K562 (cell line): ENCODE data around the gene EOMES. TPM values are rescaled to one million over a fixed set of nuclear protein-coding genes. Genes with fewer than 3 reads are reported as not detected.

Experiments
- ATAC-seq: fragments of 200-7000 bp; cut with Tn5 transposase; 3 replicates; pipeline ENCODE4 v1.9.1; 2020; ENCODE audit warnings: moderate library complexity
- BruUV-seq: library from RNA; stranded (reverse); fragments of 400-500 nt; replicated peaks from 2 replicates; lab custom pipeline; 2021; lab: Mats Ljungman, UMichigan
- CTCF ChIA-PET: fragments of 300-600 bp; formaldehyde crosslinking; extraction: SDS; loops from one replicate; lab custom pipeline; 2021; ENCODE audit warnings: low intra/inter-chr PET ratio; lab: Yijun Ruan, JAX
- POLR2A ChIA-PET: fragments of 300-600, 350-650 bp; sonication (Branson Sonifier 250); formaldehyde crosslinking; extraction: SDS; loops from one replicate; lab custom pipeline; 2021; ENCODE audit warnings: antibody characterized with exemption, inconsistent platforms; lab: Yijun Ruan, JAX
- DNase-seq, 4 experiments: peaks; one replicate each; pipeline versions ENCODE4 v3.0.0 to v3.0.0-alpha.2; 2011 to 2018; ENCODE audit warnings: low spot score in 3 of 4, mixed read lengths in 3 of 4; ENCODE audit errors: extremely low read depth in 1 of 4
- FAIRE-seq: peaks from 2 replicates; lab custom pipeline; 2011; peaks lifted over from hg19 to GRCh38; lab: Jason Lieb, UNC
- H2AFZ ChIP-seq: 2 replicates; pipeline ENCODE4 v1.6.0; 2011; ENCODE audit warnings: low read depth, low read length, control low read depth, inconsistent platforms
- H3K27ac ChIP-seq: fragments of 200-600 bp; 3 replicates; pipeline ENCODE4 v1.8.0; 2011; ENCODE audit warnings: low read depth, mild to moderate bottlenecking, control low read depth, inconsistent platforms, low read length, moderate library complexity, mixed read lengths; ENCODE audit errors: extremely low read depth
- H3K27me3 ChIP-seq, 2 experiments: fragments of 300-600 bp in 1 of 2; 2 replicates in 1 of 2; 3 replicates in 1 of 2; pipeline versions ENCODE4 v1.6.0 to v1.8.0; 2011; ENCODE audit warnings: inconsistent platforms in 2 of 2, low read length in 2 of 2, mild to moderate bottlenecking in 1 of 2, mixed read lengths in 1 of 2, moderate library complexity in 1 of 2; ENCODE audit not compliant: control insufficient read depth in 2 of 2, insufficient read depth in 2 of 2
- H3K36me3 ChIP-seq: fragments of 300-600 bp; 3 replicates; pipeline ENCODE4 v1.8.0; 2011; ENCODE audit warnings: mild to moderate bottlenecking, low read length, inconsistent platforms; ENCODE audit not compliant: control insufficient read depth, insufficient read depth
- H3K4me1 ChIP-seq, 2 experiments: fragments of 200-600 bp in 1 of 2; replicated peaks in 1 of 2; 2 replicates in 1 of 2; 3 replicates in 1 of 2; pipeline versions ENCODE4 v1.5.1 to v1.8.0; 2011; ENCODE audit warnings: inconsistent platforms in 2 of 2, low read length in 2 of 2, mild to moderate bottlenecking in 1 of 2, mixed read lengths in 1 of 2, moderate library complexity in 1 of 2; ENCODE audit not compliant: control insufficient read depth in 2 of 2, insufficient read depth in 2 of 2
- H3K4me2 ChIP-seq: 2 replicates; pipeline ENCODE4 v1.6.1; 2011; ENCODE audit warnings: low read length, control low read depth, inconsistent platforms, mixed read lengths; ENCODE audit not compliant: insufficient read depth
- H3K4me3 ChIP-seq: fragments of 200-600 bp; sonication (generic), shearing (Covaris generic); 2 replicates; pipeline ENCODE4 v1.5.1; 2016; ENCODE audit warnings: control low read depth, inconsistent platforms
- H3K79me2 ChIP-seq: fragments of 200-600 bp; 3 replicates; pipeline ENCODE4 v1.8.0; 2011; ENCODE audit warnings: low read length, inconsistent platforms; ENCODE audit not compliant: control insufficient read depth, insufficient read depth
- H3K9ac ChIP-seq, 2 experiments: 2 replicates each; pipeline versions ENCODE4 v1.6.0 to v1.6.1; 2011; ENCODE audit warnings: low read depth in 2 of 2, low read length in 2 of 2, control low read depth in 1 of 2, inconsistent platforms in 1 of 2, mild to moderate bottlenecking in 1 of 2, mixed read lengths in 1 of 2; ENCODE audit not compliant: insufficient read depth in 1 of 2
- H3K9me1 ChIP-seq: one replicate; pipeline ENCODE4 v1.6.0; 2011; ENCODE audit warnings: inconsistent platforms, mild to moderate bottlenecking, low read length, moderate library complexity; ENCODE audit not compliant: control insufficient read depth, insufficient read depth
- H3K9me3 ChIP-seq: replicated peaks from 2 replicates; pipeline ENCODE4 v1.5.1; 2011; ENCODE audit warnings: low read depth, low read length, inconsistent platforms; ENCODE audit not compliant: control insufficient read depth, insufficient read depth
- H4K20me1 ChIP-seq: replicated peaks from 2 replicates; pipeline ENCODE4 v1.6.1; 2011; ENCODE audit warnings: low read length, inconsistent platforms, mixed read lengths; ENCODE audit not compliant: control insufficient read depth, insufficient read depth
- CREB1 ChIP-seq, 2 experiments: sonication (generic) in 1 of 2; formaldehyde crosslinking in 1 of 2; IDR thresholded peaks; 2 replicates each; pipeline versions ENCODE4 v1.6.1 to v1.8.0; 2012 to 2022; ENCODE audit warnings: inconsistent platforms in 1 of 2, mild to moderate bottlenecking in 1 of 2, missing genetic modification reagents in 1 of 2, moderate library complexity in 1 of 2
- EP400 ChIP-seq: fragments of 450-650 bp; IDR thresholded peaks from 2 replicates; pipeline ENCODE4 v1.6.1; 2017; ENCODE audit warnings: antibody characterized with exemption, mild to moderate bottlenecking, moderate library complexity
- FOS ChIP-seq: IDR thresholded peaks from 3 replicates; pipeline ENCODE4 v1.6.1; 2011; ENCODE audit not compliant: insufficient read length; ENCODE audit errors: extremely low read depth
- HDAC1 ChIP-seq, 2 experiments: fragments of 450-650 bp; IDR thresholded peaks; 2 replicates each; pipeline ENCODE4 v1.6.1; 2016 to 2017; ENCODE audit warnings: inconsistent platforms in 1 of 2, mild to moderate bottlenecking in 1 of 2, moderate library complexity in 1 of 2
- HES1 ChIP-seq: fragments of 450-650 bp; IDR thresholded peaks from 2 replicates; pipeline ENCODE4 v1.6.1; 2016; ENCODE audit warnings: low read depth, mild to moderate bottlenecking, moderate library complexity
- HIVEP1 ChIP-seq: fragments of 250-450 bp; sonication (Bioruptor Pico); IDR thresholded peaks from 2 replicates; pipeline ENCODE4 v1.4.0; 2020; ENCODE audit warnings: mild to moderate bottlenecking
- PKNOX1 ChIP-seq: fragments of 450-650 bp; IDR thresholded peaks from 2 replicates; pipeline ENCODE4 v1.6.1; 2016
- POLR2B ChIP-seq: fragments of 450-650 bp; IDR thresholded peaks from 2 replicates; pipeline ENCODE4 v1.6.1; 2018; ENCODE audit warnings: low read depth; ENCODE audit not compliant: partially characterized antibody
- SRSF7 ChIP-seq: fragments of 200-400 bp; formaldehyde crosslinking; optimal IDR thresholded peaks from 2 replicates; pipeline ENCODE3; 2017; ENCODE audit warnings: mild to moderate bottlenecking, low read depth, low read length
- YBX1 ChIP-seq: fragments of 450-650 bp; IDR thresholded peaks from 2 replicates; pipeline ENCODE4 v1.7.1; 2016; ENCODE audit warnings: mild to moderate bottlenecking
- ZBTB34 ChIP-seq: fragments of 250-450 bp; sonication (Bioruptor Pico); IDR thresholded peaks from 2 replicates; pipeline ENCODE4 v1.8.0; 2021; ENCODE audit warnings: mild to moderate bottlenecking, moderate library complexity
- ZC3H11A ChIP-seq: IDR thresholded peaks from 2 replicates; pipeline ENCODE4 v1.6.1; 2012; ENCODE audit warnings: low read depth, low read length, improper control_type of control experiment
- ZFP36 ChIP-seq: fragments of 150-350 bp; IDR thresholded peaks from 2 replicates; pipeline ENCODE4 v1.6.1; 2018; ENCODE audit warnings: low read length, low read depth; ENCODE audit not compliant: partially characterized antibody
- ZNF384 ChIP-seq: IDR thresholded peaks from 2 replicates; pipeline ENCODE4 v1.6.1; 2012; ENCODE audit warnings: low read depth, low read length, improper control_type of control experiment
- ZNF445 ChIP-seq: fragments of 250-450 bp; sonication (Bioruptor Pico); IDR thresholded peaks from 2 replicates; pipeline ENCODE4 v1.4.0; 2020; ENCODE audit warnings: low read depth, mild to moderate bottlenecking, moderate library complexity
- ZNF740 ChIP-seq, 3 experiments: fragments of 200-800 bp in 1 of 3; sonication (Bioruptor generic) in 1 of 3; sonication (generic) in 1 of 3; formaldehyde crosslinking in 1 of 3; IDR thresholded peaks; 2 replicates each; pipeline versions ENCODE4 v1.6.1 to v1.8.0; 2016 to 2022; ENCODE audit warnings: mild to moderate bottlenecking in 2 of 3, missing compliant biosample characterization in 2 of 3, missing genetic modification characterization in 2 of 3, missing genetic modification reagents in 1 of 3
- WGBS: fragments of 100-300 bp; shearing (Covaris generic); methylation state at CpG from one replicate; pipeline ENCODE4 v1.1.6; 2016; ENCODE audit warnings: low coverage, mixed read lengths; ENCODE audit not compliant: insufficient coverage; ENCODE audit errors: missing lambda C conversion rate; 5-methylcytosine and 5-hydroxymethylcytosine counted together
- in situ Hi-C: fragments of 300-500 bp; cut with MboI; formaldehyde crosslinking; loops from 4 replicates; pipeline ENCODE4 v1.15.0; 2018; ENCODE audit warnings: inconsistent platforms, mixed read lengths
- intact Hi-C: fragments of 100-400 bp; cut with micrococcal nuclease; formaldehyde crosslinking; loops from 2 replicates; pipeline ENCODE4 v1.14.2; 2022
- polyA plus RNA-seq, 8 experiments: library from polyadenylated mRNA; depleted of rRNA in 4 of 8; stranded (reverse) in 5 of 8; unstranded in 3 of 8; fragments of >200 nt; fragmentation: Nextera tagmentation in 2 of 8; fragmentation: Illumina TruSeq in 1 of 8; extraction: Ambion mirVana in 2 of 8; extraction: Trizol in 1 of 8; gene quantifications; 2 replicates each; pipeline versions ENCODE4 v1.2.1 to v1.2.3, GENCODE V29; 2011 to 2014; ENCODE audit warnings: inconsistent platforms in 1 of 8, missing spikeins in 1 of 8
- total RNA-seq, 7 experiments: library from RNA; depleted of rRNA in 6 of 7; stranded (reverse); fragments of >200 nt in 6 of 7; fragmentation: Illumina TruSeq in 2 of 7; extraction: Trizol in 2 of 7; gene quantifications; 2 replicates each; pipeline versions ENCODE4 v1.2.1 to v1.2.3, GENCODE V29; 2011 to 2021; ENCODE audit warnings: low replicate concordance in 1 of 7

The EOMES gene
- total and polyA plus RNA-seq, 9 of the 15 experiments (the other 6 are each of a cell fraction or from before 2014, with no cell fraction given): 0.07 TPM; not detected in 8

- no peak for TF ChIP-seq ZNF740 (CRISPR knock-in tag; IDR thresholded peaks at IDR 0.05)
- no peak for TF ChIP-seq ZNF740 (tag; IDR thresholded peaks at IDR 0.05)
Observed at GRCh38 chr3:27726240-27726639, 4.1 kb upstream of the EOMES start (continued).

GRCh38 chr3:27724459-27725197 is 2.5 kb upstream of the EOMES start:
- ATAC-seq: no peak
- H2AFZ ChIP-seq: no peak overlapping the region
- ChIA-PET CTCF (no interaction called here), POLR2A (interaction anchor here (0.6 kb wide), 2 partner anchors 324 to 1409 kb away, joined by 3 to 4 read pairs; no protein-coding TSS in a partner anchor)
- no TSS peak for BruUV-seq
- FAIRE-seq: no peak
- intact Hi-C loops (no loop called here), in situ Hi-C loops (no loop called here)
- H3K9me3 ChIP-seq: no peaks in the 10 kb centered on the region
- no peaks in the 10 kb centered on the region for H3K36me3 ChIP-seq
- H3K79me2 ChIP-seq: no peaks in the 10 kb centered on the region
- H3K4me1 ChIP-seq: peaks cover 0 to 11% of the 10 kb centered on the region in 2 experiments; a peak in 1 of 5 replicates
- H3K9ac ChIP-seq: no peak overlapping the region
- H3K27ac ChIP-seq: no peak overlapping the region
- DNase-seq: no peak
- H4K20me1 ChIP-seq: no peaks in the 10 kb centered on the region
- H3K27me3 ChIP-seq: peaks cover 9 to 29% of the 10 kb centered on the region in 2 experiments; a peak in 3 of 5 replicates
- no peak overlapping the region for H3K4me3 ChIP-seq
- under 1% methylated on average over 30 of the region's 30 CpGs for WGBS
- H3K4me2 ChIP-seq: no peak overlapping the region
- no peaks in the 10 kb centered on the region for H3K9me1 ChIP-seq
- no peak for TF ChIP-seq ZC3H11A
- TF ChIP-seq HES1: no peak
- TF ChIP-seq HDAC1 (IDR thresholded peaks at IDR 0.05): no peak
- TF ChIP-seq SRSF7: no peak
- TF ChIP-seq ZNF445 (CRISPR knock-in tag): no peak
- no peak for TF ChIP-seq ZNF384
- no peak for TF ChIP-seq ZFP36
- TF ChIP-seq FOS: no peak
- no peak for TF ChIP-seq HIVEP1 (CRISPR knock-in tag)
- no peak for TF ChIP-seq ZBTB34 (CRISPR knock-in tag)
- TF ChIP-seq POLR2B: no peak
- TF ChIP-seq CREB1 (IDR thresholded peaks at IDR 0.05): no peak
- no peak for TF ChIP-seq CREB1 (CRISPR knock-in tag; IDR thresholded peaks at IDR 0.05)
- TF ChIP-seq PKNOX1: no peak
- TF ChIP-seq YBX1: no peak
- TF ChIP-seq EP400: no peak
